ENCODE data around the gene FGD1.
"Not testable (repeated sequence)": the region's sequence is repeated elsewhere in the genome, so short reads cannot be mapped to it uniquely, and the experiment has no call there.

The FGD1 gene

DNA sequence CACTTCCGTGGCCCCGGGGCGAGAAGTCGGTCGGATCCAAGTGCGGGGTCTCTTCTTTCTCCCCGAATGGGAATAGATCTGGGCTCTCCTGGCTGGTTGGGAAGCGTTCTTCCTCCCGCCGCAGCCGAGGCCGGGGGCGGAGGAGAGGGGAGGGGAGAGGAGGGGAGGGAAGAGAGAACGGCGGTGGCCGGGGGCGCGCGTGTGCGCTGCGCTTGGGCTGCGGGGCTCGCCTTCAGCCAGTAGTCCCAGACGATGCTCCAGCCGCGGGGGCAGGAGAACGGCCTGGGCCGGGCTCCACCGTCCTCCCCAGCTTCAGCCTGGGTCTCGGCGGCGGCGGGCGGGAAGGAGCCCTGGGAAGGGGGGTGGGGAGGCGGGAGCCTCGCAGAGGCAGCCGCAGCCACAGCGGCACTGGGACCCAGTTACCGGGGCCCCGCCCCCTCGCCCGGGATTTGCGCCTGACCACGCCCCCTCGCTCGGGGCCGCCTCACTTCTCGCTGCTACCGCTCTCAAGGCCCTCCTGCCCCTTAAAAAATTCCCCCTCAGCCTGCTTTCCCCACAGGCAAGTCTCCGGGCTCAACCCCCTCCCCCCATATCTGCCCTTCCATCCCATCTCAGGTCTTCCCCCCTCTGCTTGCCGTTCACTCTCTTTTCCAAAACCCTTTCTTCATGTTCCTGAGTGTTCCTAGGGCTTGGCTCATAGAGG is at the start of gene FGD1:
Gene FGD1, minus strand, starts transcription at position 421 of the 703 bp plus-strand sequence. CDS start 802 bp downstream, outside the sequence.
- DNase-seq = no peak

DNA sequence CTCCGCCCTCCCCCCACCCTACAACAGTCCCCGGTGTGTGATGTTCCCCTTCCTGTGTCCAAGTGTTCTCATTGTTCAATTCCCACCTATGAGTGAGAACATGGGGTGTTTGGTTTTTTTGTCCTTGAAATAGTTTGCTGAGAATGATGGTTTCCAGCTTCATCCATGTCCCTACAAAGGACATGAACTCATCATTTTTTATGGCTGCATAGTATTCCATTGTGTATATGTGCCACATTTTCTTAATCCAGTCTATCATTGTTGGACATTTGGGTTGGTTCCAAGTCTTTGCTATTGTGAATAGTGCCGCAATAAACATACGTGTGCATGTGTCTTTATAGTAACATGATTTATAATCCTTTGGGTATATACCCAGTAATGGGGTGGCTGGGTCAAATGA is 46.2 kb upstream of the FGD1 start:
- DNase-seq = not testable (repeated sequence)

DNA sequence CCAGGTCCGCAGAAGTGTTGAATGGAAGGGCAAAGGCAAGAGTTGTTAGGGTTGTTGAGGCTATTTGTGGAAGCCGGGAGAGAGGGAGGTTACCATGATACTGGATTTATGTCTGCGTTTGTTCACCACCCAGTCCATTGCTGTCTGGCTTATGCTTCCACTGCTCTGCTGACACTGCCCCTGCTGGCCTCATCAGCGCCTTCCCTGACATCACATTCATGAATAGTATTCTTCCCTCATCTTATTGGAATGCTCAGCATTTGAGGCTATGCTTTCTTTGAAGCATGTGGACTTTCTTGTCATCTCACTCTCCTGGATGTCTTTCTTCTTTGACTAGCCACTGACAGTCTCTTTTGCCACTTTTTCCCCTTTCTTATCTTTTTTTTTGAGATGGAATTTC is 44.3 kb upstream of the FGD1 start:
- DNase-seq = no peak

DNA sequence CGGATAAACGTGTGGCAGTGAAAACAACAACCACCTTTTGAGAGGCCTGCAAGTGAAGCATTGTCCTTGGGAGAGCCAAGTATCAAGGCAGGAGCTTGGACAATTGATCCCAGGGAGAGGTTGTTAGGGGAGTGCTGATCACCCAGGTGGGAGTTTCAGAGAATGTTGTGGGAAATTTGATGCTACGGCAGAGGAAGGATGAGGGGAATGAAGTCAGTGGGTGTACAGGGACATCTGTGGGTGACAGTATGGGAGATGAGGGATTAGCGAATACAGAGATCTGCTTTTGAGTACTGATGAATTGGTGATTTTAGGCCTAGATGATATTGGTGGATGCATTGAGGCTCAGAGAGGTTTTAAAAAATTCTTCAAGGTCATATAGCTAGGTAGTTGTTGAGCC is 38.2 kb upstream of the FGD1 start:
- DNase-seq = no peak

DNA sequence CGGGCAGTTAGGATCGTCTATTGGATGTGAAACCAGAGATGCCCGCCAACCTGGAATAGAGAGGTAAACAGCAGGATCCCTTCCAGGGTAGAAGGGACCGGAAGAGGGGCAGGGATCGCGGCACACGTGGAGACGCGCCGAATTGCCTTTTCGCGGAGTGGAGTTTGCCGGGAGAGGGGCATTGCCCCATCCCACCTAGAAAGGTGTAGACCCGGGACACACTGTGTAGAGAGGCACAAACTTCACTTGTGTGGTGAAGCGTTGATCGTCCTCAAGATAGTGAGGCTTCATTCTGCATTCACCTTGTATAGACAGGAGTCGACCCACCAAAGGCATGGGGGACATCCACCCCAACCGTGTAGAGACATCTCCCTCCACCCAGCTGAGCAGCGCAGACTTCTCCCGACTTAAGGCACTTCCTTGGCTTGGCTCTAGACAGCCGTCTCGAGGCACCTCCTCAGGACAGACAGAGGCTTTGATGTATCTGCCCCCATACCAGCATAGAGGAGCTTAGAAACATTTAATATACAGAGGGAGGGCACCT is 34.4 kb upstream of the FGD1 start:
- peak in 1 of 2 experiments; percentile 28 for DNase-seq

DNA sequence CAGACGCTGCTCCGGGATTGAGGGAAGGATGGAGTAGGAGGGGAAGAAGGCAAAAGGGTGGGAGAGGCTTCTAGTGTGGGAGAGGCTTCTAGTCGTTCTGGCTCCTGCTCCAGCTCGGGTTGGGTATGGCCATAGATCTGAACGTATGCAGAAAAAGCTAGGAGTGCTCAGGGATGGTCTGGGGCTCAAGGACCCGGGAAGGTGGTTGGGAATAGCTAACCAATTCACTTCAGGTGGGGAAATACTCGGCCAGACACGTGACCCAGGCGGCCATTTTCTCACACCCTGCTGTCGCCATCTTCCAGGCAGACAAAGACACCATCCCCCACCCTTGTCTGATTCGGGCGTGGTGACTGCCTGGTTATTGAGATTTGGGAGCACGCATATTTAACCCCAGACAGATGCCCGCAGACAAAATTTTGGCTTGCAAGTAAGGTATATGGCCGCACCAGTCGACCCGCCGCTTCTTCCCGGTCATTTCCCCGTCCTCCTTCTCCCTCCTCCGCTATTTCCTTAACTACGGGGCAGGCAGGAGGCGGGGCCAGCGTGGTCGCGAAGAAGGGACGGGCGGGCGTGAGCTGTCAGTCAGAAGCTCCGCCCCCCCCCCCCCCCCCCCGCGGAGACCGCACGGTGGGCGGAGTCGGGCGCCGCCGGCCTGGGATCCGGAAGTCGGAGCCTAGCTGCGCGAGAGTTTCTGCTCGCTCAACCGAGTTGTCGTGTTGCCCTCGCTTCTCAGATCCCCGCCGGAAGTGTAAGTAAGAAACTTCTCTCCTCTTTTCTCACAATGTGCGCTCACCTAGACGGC is 33.7 kb upstream of the FGD1 start, which contains the start of gene GNL3L:
Gene GNL3L, plus strand, starts transcription at position 668 of the 805 bp plus-strand sequence. CDS start 2,348 bp downstream, outside the sequence.
- DNase-seq = peak; percentile 72 to 75

DNA sequence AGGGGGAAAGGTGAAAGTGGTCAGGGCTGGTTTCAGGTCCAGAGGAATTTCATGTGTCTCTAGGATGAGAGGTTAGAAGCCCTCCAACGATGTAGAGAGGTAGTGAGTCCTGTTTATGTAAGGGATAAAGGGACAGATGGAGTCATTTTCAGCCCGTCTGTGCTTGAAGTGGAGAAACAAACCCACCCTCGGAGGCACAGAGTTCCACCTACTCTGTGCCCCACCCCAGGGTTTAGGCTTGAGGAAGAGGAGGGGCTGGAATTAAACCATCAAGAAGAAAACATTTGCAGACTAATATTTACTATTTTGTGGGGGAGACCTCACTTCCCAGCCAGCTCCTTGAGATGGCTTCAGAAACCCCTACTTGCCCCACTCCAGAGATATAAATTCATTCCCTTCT is 33.1 kb upstream of the FGD1 start:
- no peak for DNase-seq

DNA sequence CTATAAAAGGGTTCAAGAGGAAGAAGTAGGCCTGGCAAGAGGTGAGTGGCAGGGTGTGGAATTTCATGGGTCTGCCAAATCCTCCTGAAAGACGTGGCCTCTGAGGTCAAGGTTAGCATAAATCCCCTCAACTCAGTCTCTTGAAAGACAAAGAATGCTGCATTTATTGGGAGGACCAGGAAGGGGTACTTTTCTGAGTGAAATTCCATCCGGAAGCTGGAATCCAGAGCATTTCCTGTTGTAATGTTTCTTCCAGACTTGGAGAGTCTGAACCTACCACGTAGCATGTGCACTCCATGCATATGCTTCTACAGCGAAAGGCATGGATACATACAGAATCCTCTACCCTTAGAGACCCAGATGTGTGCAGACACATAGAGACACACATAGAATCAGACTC is 13.4 kb upstream of the FGD1 start:
- DNase-seq = no peak

DNA sequence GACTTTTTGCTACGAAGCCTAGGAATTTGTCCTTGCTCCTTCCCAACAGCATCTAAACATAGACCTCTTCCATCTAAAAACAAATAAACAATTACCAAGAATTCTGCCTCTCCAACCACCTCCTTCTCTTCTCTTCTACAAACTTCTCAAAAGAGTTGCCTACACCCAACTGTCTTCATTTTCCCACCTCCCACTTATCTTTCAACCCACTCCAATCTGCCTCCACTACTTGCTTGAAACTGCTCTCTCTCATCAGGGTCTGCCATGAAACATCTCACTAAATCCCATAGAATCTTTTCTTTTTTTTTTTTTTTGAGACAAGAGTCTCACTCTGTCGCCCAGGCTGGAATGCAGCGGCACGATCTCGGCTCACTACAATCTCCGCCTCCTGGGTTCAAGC is 902 bp upstream of the FGD1 start:
- DNase-seq = no peak

DNA sequence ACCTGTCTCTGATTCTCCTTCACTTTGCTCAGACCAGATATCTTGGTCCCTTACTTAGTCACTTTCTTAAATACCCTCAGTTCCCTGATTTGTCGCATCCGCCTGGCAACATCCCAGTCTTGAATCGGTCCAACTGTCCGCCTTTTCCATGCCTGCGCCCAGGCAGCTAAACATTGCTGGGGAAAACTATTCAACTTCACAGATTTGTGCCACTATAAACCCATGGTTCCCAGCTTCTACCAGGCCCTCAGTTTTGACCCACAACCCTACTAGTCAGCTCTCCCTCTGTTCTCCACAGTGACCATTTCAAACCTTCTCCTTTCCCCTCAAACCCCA is 451 bp upstream of the FGD1 start:
- DNase-seq = no peak

DNA sequence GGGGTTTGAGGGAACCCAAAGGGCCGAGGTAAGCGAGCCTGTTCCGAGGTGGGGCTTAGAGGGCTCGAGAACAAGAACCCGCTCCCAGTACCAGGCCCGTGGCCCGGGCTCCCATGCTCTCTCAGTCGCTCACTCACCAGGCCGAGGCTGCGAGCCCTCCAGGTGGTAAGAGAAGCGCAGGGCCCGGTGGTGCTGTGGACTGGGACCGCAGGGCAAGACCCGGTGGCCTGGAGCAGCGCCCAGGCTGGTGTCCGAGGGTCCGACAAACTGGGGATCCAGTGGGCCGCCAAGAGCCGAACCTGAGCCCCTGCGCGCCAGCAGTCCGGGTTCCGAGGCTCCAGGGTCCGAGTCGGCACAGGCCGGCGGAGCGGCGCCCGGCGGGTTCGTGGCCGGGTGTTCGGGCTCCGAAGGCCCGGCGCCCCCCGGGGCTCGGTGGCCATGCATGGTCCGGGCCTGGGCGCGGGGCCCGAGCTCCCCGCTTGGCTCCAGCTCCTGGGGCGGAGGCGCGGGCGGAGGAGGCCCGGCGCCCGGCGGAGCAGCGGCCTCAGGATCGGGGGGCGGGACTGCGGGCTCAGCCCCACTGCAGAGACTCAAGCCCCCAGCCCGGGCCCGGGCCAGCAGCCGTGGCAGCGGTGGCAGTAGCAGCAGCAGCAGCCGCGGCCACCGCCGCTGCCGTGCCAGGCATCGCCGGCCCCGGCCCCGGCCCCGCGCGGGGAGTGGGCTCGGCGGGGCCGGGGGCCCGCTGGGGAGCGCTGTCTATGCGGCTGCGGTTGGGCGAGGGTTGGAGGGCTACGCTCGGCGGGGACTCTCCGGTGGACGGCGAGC is 833 bp downstream of the FGD1 start:
- DNase-seq = no peak

DNA sequence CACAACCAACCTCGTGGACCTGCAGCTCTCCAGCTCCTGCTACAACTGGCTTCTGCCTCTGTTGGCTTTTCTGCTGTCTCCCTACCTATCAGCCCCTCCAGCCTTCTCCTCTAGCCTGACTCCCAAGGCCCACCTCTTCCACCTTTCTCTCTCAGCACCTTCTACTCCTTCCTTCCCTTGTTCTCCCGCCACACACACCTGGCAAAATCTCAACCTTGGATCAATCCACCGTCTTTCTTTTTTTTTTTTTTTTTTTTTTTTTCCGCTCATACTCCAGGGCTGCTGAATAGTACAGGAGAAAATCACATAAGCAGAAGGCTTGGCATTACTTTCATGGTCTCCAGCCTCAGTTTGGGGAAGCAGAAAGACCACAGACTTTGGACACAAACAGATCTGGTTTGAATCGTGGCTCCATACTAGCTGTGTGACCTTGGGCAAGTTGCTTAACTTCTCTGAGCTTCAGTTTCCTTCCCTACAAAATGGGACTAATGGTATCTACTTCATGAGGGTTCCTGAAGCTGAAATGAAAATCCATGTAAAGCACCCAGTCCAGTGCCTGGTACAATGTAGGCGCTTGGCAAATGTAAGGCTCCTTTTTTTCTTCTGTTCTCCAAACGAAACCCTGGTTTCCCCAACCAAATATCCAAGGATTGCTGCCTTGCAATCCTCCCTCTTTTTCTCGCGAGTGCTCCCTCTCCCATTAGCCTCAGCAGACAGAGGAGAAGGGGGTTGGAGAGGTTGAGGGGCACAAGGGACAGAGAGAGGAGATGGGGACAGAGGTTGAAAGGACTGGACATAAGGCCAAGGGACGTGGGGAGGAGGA is 1.7 kb downstream of the FGD1 start:
- DNase-seq = no peak

DNA sequence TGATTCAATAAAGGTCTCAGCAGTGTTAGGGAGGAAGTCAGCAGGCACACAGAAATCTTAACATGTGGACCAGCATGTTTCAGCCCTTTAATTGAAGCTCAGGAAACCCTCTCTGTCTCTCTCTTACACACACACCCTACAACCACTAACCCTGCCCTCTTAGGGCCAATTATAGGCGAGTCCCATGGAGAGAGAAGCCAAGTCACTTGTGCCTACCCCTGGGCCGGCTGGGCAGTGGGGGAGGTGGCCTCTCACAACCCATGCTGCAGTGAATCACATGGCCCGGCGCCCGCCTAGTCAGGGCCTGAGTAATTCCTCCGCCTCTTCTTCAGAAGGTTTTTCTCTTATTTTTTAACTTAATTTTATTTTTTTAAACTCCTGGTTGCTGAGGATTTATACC is 3.7 kb downstream of the FGD1 start:
- DNase-seq = no peak

DNA sequence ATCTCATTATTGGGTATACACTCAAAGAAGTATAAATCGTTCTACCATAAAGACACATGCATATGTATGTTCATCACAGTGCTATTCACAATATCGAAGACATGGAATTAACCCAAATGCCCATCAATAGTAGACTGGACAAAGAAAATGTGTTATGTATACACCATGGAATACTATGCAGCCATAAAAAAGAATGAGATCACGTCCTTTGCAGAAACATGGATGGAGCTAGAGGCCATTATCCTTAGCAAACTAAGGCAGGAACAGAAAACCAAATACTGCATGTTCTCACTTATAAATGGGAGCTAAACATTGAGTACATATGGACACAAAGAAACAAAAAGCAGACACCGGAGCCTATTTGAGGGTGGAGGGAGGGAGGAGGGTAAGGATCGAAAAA is 6.2 kb downstream of the FGD1 start:
- not testable (repeated sequence) for DNase-seq

DNA sequence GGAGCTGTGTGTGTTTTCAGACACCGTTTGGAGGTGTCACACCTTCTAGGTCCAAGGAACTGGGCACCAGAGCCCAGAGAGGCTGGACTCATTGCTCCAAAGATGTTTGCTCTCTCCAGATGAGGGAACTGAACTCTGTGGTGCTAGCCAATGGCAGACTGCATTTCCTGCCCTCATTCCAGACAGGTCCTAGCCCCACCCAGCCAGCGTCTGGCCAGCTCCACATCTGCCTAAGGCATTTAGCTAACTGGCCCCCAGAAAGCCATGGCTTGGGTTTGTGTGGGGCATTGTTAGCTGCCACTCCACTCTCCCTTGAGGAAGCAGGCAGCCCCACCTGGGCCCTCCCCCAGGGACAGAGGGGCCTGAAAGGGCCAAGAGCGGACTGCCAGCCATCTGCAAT is 11.4 kb downstream of the FGD1 start:
- no peak for DNase-seq

DNA sequence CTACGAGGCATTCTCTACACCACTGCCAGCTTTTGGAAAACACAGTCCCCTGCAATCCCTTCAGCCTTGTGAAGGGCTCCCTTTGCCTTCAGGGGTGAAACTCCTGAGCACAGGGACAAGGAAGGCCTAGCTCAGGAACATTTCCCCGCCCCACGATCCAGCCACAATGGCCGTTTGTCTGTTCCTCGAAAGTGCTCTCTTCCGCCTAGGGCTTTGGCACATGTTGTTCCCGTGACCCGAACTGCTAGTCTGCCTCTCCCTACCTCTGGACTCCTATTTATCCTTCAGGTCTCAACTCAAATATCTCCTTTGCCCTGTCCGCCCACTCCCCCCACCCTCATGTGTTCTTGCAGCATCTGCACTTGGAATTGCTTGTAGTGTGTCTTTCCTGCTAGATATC is 12.1 kb downstream of the FGD1 start:
- DNase-seq = no peak

DNA sequence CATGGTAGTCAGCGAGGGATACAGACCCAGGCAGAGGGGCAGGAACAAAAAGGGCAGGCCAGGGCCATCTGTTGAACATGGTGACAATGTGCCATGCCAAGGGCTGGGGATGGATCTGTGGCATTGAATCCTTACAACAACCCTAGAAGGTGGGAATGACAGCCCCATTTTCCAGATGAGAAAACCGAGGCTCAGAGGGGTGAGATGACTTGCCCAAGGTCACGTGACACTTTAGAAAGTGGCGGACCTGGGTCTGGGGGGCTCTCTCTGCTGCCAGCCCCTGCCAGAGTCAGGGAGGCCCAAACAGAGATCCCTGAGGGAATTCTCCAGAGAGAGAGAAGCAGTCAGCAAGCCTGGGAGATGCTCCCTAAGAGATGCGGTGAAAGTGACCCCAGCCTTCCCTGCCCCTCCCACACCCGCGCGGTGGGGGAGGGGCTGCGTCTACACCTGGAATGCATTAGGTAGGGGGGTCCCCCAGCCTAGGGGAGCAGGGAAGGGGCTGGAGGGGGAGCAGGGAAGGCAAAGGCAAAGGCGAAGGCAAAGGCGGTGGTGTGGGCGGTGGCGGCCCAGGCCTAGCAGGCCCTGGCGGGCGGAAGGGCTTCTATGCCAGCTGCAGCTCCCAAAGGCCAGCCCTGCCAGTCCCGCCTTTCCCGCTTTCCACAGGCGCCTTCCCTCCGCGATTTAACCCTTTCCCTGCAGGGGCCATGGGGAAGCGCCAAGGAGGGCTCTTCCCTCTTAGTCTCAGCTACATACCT is 13.0 kb downstream of the FGD1 start:
- DNase-seq = no peak

DNA sequence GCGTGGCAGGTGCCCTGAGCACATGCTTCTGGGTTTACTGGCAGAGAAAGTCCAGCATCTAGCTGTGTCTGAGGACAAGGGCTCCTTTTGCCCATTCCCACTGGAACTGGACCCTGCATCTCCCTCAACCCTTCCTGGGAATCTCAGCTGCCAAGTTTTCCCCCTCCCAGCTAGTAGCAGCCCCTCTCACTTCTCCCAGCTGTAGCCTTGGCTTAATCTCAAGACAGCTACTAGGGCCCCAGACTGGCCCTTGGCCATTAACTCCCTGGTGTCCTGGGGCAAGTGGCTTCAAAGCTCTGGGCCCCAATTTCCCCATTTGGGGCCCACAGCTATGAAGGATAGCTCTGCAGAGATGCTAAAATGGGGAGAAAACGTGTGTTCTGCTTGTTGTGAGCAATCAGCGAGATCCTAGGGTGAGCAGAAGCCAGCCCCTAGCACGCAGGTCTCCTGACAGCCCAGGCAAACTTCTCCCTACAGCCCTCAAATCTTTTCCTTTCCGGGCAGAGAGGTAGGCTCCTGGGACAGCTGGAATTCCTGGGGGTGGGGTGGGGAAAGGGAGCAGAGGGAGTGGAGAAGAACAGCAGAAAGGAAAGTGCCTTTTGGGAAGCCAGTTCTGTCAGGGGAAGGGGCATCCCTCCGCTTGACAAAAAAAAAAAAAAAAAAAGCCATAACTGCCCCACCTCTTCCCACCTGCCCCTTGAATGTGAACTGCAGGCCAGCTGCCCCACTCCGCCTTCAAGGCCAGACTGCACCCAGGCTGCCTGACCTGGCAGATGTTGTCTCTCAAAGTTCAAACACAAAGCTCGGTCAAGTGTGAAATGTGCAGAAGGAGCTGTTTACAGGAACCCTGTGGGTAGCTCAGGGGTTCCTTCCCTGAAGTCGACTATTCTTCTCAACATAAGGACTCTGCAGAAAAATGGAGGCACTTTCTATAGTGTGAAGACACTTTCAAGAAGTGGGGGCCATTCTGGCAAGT is 16.6 kb downstream of the FGD1 start:
- no peak for DNase-seq

DNA sequence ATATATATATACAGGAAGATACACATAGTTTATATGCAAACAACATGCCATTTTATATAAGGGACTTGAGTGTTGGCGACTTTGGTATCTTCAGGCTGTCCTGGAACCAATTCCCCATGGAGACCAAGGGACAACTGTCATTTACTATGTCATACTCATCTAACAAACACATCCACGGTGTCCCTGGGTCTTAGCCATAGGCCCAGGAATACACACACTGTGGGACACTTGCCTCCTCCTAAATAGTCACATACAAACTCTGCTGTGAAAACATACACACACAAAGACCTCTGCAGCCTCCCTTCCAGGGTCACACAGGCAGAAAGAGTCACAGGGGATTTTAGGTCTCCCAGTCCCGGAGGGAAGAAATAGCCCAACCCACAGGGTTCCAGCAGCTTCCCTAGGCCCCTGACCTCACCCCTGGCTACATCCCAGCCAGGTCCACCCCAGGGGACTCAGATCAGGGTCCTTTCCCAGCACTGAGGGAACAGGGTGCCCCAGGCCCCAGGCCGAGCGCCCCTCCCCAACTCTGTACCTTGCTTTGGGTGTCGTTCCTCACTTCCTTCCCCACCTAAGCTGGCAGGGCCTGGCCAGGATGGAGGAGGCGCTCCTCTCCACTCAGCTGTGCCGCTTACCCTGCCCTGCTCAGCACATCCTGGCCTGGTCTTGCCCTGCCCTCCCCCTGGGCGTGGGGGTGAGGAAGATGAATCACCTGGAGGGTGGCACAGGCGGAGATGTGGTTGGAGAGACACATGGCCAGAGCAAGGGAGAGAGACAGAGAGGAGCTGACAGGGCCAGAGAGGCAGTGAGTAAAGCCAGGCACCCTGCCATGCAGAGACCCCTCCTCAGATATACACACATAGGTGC is 21.8 kb downstream of the FGD1 start:
- no peak for DNase-seq
